T-cell (primary cell): ENCODE measurements around the gene UHMK1. TPM values are rescaled to one million over a fixed set of nuclear protein-coding genes. Genes with fewer than 3 reads are reported as not detected.

Experiments used
- ATAC-seq, 4 experiments: fragments of 200-7000 bp in 3 of 4; fragments of 150-1000 bp in 1 of 4; cut with Tn5 transposase; replicated peaks in 1 of 4; 1 replicate in 3 of 4; 2 replicates in 1 of 4; pipeline ENCODE4 v1.10.0; 2021; ENCODE audit warnings: moderate library complexity in 3 of 4, mild to moderate bottlenecking in 2 of 4, moderate number of reproducible peaks in 1 of 4
- CTCF ChIA-PET, 2 donors: fragments of 300-600 bp; sonication (Branson Sonifier 250); formaldehyde crosslinking; loops; one replicate each; lab custom pipeline; 2022; ENCODE audit warnings: antibody characterized with exemption in 2 of 2; lab: Charles Lee
- POLR2A ChIA-PET, 2 donors: fragments of 300-600 bp; sonication (Branson Sonifier 250); formaldehyde crosslinking; loops; one replicate each; lab custom pipeline; 2022; ENCODE audit warnings: antibody characterized with exemption in 2 of 2; lab: Charles Lee
- DNase-seq, 35 experiments: peaks; one replicate each; pipeline versions ENCODE4 v3.0.0 to v3.0.0-alpha.2; 2013 to 2023
- H3K27ac ChIP-seq: one replicate; pipeline ENCODE4 v1.5.1; 2013; ENCODE audit warnings: low read length
- H3K27me3 ChIP-seq, 2 experiments: replicated peaks in 1 of 2; 1 replicate in 1 of 2; 2 replicates in 1 of 2; pipeline versions ENCODE4 v1.6.1 to v1.7.0; 2013; ENCODE audit warnings: low read length in 1 of 2, mixed read lengths in 1 of 2; ENCODE audit not compliant: control insufficient read depth in 2 of 2, insufficient read depth in 2 of 2; ENCODE audit errors: extremely low read depth in 1 of 2
- H3K36me3 ChIP-seq, 2 donors: 1 replicate in 1 of 2; 2 replicates in 1 of 2; pipeline versions ENCODE4 v1.6.1 to v1.7.0; 2013; ENCODE audit warnings: low read length in 1 of 2; ENCODE audit not compliant: control insufficient read depth in 2 of 2, insufficient read depth in 1 of 2; ENCODE audit errors: extremely low read depth in 1 of 2
- H3K4me1 ChIP-seq, 2 experiments: 1 replicate in 1 of 2; 2 replicates in 1 of 2; pipeline versions ENCODE4 v1.6.1 to v1.7.0; 2013; ENCODE audit warnings: low read length in 2 of 2, mixed read lengths in 1 of 2; ENCODE audit not compliant: insufficient read depth in 2 of 2, control insufficient read depth in 1 of 2; ENCODE audit errors: extremely low read depth in 1 of 2
- H3K4me3 ChIP-seq, 2 donors: 1 replicate in 1 of 2; 2 replicates in 1 of 2; pipeline versions ENCODE4 v1.5.1 to v1.7.0; 2013; ENCODE audit warnings: mild to moderate bottlenecking in 2 of 2, low read length in 1 of 2, moderate library complexity in 1 of 2; ENCODE audit not compliant: control insufficient read depth in 1 of 2; ENCODE audit errors: extremely low read depth in 1 of 2
- H3K9me3 ChIP-seq: 2 replicates; pipeline ENCODE4 v1.7.0; 2013
- H3K27ac Mint-ChIP-seq, 2 donors: one replicate each; pipeline ENCODE4 v1.8.0; 2020 to 2021; ENCODE audit warnings: mild to moderate bottlenecking in 2 of 2, mixed read lengths in 2 of 2
- H3K27me3 Mint-ChIP-seq, 2 donors: one replicate each; pipeline ENCODE4 v1.8.0; 2021 to 2022; ENCODE audit warnings: mixed read lengths in 2 of 2
- H3K36me3 Mint-ChIP-seq: one replicate; pipeline ENCODE4 v1.8.0; 2021; ENCODE audit warnings: mixed read lengths
- H3K4me1 Mint-ChIP-seq, 3 donors: one replicate each; pipeline ENCODE4 v1.8.0; 2020 to 2022; ENCODE audit warnings: mixed read lengths in 3 of 3, mild to moderate bottlenecking in 1 of 3
- H3K4me3 Mint-ChIP-seq, 3 donors: one replicate each; pipeline ENCODE4 v1.8.0; 2020 to 2022; ENCODE audit warnings: mild to moderate bottlenecking in 3 of 3, mixed read lengths in 3 of 3, moderate library complexity in 3 of 3
- H3K9me3 Mint-ChIP-seq, 3 donors: one replicate each; pipeline ENCODE4 v1.8.0; 2020 to 2022; ENCODE audit warnings: mixed read lengths in 3 of 3
- WGBS: methylation state at CpG from one replicate; pipeline ENCODE4 v1.1.5; 2013; ENCODE audit warnings: missing lambda C conversion rate; ENCODE audit not compliant: insufficient coverage; 5-methylcytosine and 5-hydroxymethylcytosine counted together
- total RNA-seq, 35 experiments: library from RNA in 6 of 35; stranded (reverse) in 6 of 35; fragments of 120-200 nt in 1 of 35; gene quantifications; one replicate each; pipeline versions ENCODE4 v1.2.1 to v1.2.4 and lab custom pipeline; 2013 to 2026

The UHMK1 gene
- total RNA-seq, 5 donors from 2014 or later (not counting 1 experiment from before 2014, with no cell fraction given) = 55.8 to 65.8 (median 60.0) TPM

DNA sequence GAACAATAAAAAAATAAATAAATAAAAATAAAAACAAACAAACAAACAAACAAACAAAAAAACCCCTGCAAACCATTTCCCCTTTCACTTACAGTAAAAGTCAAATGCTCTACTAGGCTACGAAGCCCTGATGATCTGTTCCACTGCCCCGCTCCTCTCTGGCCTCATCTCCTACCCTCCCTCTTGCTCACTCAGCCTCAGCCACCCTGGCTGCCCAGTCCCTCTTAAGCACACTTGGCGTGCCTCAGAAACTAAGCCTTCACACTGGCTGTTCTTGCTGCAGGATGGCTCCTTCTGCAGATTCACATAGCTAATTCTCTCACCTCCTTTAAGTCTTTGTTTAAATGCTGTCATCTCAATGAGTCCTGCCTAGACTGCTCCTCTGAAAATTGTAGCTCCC, 30.8 kb upstream of the UHMK1 start:
- Mint-ChIP-seq H3K36me3 (no peaks in the 10 kb centered on the region), H3K27me3 (peaks cover 15 to 17% of the 10 kb centered on the region in 2 donors), H3K4me1 (no peaks in the 10 kb centered on the region), H3K27ac (no peak overlapping the region), H3K4me3 (no peak overlapping the region), H3K9me3 (peaks cover 0 to 2% (median 0%) of the 10 kb centered on the region in 3 donors)
- no peaks in the 10 kb centered on the region for H3K4me1 ChIP-seq
- H3K9me3 ChIP-seq = no peaks in the 10 kb centered on the region
- ChIA-PET CTCF (no interaction called here), POLR2A (interaction anchor here in 1 of 2 donors (0.7 kb wide), 1 partner anchor 86 kb away, joined by 3 read pairs; no protein-coding TSS in a partner anchor)
- 92% methylated on average over 3 of the region's 3 CpGs for WGBS
- H3K27me3 ChIP-seq = peaks cover 0 to 6% of the 10 kb centered on the region in 2 experiments
- ATAC-seq = no peak
- DNase-seq = no peak
- no peaks in the 10 kb centered on the region for H3K36me3 ChIP-seq
- no peak overlapping the region for H3K27ac ChIP-seq
- H3K4me3 ChIP-seq = no peak overlapping the region

DNA sequence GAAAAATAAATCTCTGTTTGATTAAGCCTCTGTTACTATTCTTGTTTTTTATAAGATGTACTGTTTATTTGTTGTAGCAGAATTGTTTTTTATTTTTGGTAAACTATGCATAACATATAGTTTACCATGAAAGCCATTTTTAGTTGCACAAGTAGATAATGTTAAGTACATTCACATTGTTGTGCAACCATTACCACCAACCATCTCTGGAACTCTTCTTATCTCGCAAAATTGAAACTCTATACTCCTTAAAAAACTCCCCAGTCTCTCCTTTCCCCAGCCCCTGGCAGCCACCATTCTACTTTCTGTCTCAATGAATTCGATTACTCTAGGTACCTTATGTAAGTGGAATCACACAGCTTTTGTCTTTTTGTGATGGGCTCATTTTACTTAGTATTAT, 27.4 kb upstream of the UHMK1 start:
- Histone ChIP-seq H3K27ac (no peak overlapping the region), H3K27me3 (peaks cover 0 to 5% of the 10 kb centered on the region in 2 experiments), H3K4me1 (no peaks in the 10 kb centered on the region), H3K4me3 (no peak overlapping the region), H3K9me3 (no peaks in the 10 kb centered on the region), H3K36me3 (no peaks in the 10 kb centered on the region)
- no CpG with 5 or more reads among the region's 2 CpGs for WGBS
- ATAC-seq = no peak
- Mint-ChIP-seq H3K27ac (no peak overlapping the region), H3K9me3 (peaks cover 0 to 2% (median 0%) of the 10 kb centered on the region in 3 donors), H3K4me3 (no peak overlapping the region), H3K36me3 (no peaks in the 10 kb centered on the region), H3K27me3 (peaks cover 16 to 18% of the 10 kb centered on the region in 2 donors), H3K4me1 (no peaks in the 10 kb centered on the region)
- ChIA-PET POLR2A (no interaction called here), CTCF (no interaction called here)
- DNase-seq = no peak

DNA sequence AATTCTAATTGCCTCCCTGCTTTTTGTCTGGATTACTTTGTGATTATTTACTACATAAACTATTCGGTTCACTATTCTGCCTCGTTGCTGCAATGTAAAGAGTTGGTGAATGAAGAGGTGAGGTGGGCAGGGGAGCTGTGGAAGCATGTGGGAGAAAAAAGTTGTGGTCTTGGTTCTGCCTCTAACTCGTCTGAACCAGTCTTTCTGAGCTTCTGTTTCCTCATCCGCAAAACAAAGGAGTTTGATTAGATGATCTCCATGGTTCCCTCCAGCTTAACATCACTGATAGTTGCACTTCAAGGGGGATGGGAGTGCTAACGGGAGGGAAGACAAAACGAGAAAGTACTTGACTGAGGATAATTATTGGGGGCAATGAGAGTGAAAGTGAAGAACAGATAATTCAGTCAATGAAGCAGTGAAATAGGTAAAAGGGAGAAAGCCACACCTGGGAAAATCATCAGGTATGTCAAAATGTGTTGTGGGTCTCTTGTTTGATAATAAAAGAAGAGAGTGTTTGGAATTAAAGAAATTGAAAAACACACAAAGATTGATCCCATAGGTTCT, 26.2 kb upstream of the UHMK1 start:
- no peak overlapping the region for H3K27ac ChIP-seq
- DNase-seq (no peak), ATAC-seq (no peak)
- peaks cover 0 to 6% of the 10 kb centered on the region in 2 experiments for H3K27me3 ChIP-seq
- ChIA-PET POLR2A (no interaction called here), CTCF (interaction anchor here (0.6 to 0.7 kb wide), 2 partner anchors 429 to 663 kb away, joined by 3 read pairs; no protein-coding TSS in a partner anchor)
- no peaks in the 10 kb centered on the region for H3K4me1 Mint-ChIP-seq
- H3K4me1 ChIP-seq = no peaks in the 10 kb centered on the region
- peaks cover 0 to 8% (median 5%) of the 10 kb centered on the region in 3 donors for H3K9me3 Mint-ChIP-seq
- no peaks in the 10 kb centered on the region for H3K36me3 ChIP-seq
- no peak overlapping the region for H3K27ac Mint-ChIP-seq
- no peak overlapping the region for H3K4me3 Mint-ChIP-seq
- H3K9me3 ChIP-seq = no peaks in the 10 kb centered on the region
- 40% methylated on average over 2 of the region's 6 CpGs for WGBS
- H3K27me3 Mint-ChIP-seq = peaks cover 16 to 18% of the 10 kb centered on the region in 2 donors
- no peak overlapping the region for H3K4me3 ChIP-seq
- H3K36me3 Mint-ChIP-seq = peaks cover 3% of the 10 kb centered on the region

DNA sequence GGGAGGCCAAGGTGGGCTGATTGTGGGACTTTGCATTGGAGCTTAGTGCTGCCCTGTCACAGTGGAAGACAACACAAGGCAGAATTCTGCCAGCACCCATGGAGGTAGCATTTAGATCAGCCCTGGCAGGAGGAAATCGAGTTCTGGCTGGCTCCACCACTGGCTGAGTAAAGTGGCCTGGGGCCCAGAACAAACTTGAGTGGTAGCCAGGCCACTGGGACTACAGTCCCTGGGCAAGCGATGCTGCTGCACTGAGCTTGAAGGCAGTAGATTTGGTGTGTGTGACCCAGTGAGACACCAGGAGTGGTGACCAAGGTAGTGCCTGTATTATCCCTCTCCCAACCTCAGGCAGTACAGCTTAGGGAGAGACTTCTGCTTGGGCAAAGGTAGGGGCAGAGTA, 22.5 kb upstream of the UHMK1 start:
- H3K9me3 Mint-ChIP-seq = peaks cover under 1 to 12% (median 4%) of the 10 kb centered on the region in 3 donors
- DNase-seq = no peak
- H3K4me1 Mint-ChIP-seq = no peaks in the 10 kb centered on the region
- ChIA-PET CTCF (no interaction called here), POLR2A (no interaction called here)
- H3K4me3 Mint-ChIP-seq = no peak overlapping the region
- Histone ChIP-seq H3K4me3 (no peak overlapping the region), H3K36me3 (no peaks in the 10 kb centered on the region), H3K9me3 (no peaks in the 10 kb centered on the region), H3K4me1 (no peaks in the 10 kb centered on the region), H3K27me3 (peaks cover 0 to 15% of the 10 kb centered on the region in 2 experiments), H3K27ac (no peak overlapping the region)
- no peak for ATAC-seq
- H3K27ac Mint-ChIP-seq = no peak overlapping the region
- peaks cover 3% of the 10 kb centered on the region for H3K36me3 Mint-ChIP-seq
- WGBS = 44% methylated on average over 1 of the region's 2 CpGs
- peaks cover 16 to 26% of the 10 kb centered on the region in 2 donors for H3K27me3 Mint-ChIP-seq

DNA sequence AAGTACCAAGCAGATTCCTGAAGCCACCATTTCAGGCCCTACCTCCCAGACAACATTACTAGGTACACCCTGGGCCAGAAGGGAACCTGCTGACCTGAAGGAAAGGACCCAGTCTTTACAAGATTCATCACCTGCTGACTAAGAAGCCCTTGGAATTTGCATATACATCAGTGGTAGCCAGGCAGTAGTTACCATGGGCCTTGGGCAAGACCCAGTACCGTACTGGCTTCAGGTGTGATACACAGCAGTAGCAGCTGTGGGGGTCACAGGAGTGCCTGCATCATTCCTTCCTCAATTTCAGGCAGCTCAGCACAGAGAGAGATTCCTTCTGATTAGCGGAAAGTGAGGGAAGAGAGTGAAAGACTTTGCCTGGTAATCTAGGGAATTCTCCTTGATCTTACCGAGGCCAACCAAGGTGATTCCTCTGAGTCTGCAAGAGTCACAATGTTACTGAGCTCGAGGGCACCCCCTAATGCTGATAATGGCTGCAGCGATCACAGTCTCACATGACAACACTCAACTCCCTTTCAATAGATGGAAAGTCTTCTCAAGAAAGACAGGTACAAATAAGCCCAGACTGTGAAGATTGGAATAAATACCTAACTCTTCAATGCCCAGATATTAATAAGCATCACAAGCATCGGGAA, 22.0 kb upstream of the UHMK1 start:
- Histone ChIP-seq H3K9me3 (no peaks in the 10 kb centered on the region), H3K4me3 (no peak overlapping the region), H3K4me1 (no peaks in the 10 kb centered on the region), H3K27me3 (peaks cover 0 to 15% of the 10 kb centered on the region in 2 experiments), H3K36me3 (no peaks in the 10 kb centered on the region), H3K27ac (no peak overlapping the region)
- H3K27me3 Mint-ChIP-seq = peaks cover 11 to 26% of the 10 kb centered on the region in 2 donors
- H3K4me3 Mint-ChIP-seq = no peak overlapping the region
- no peaks in the 10 kb centered on the region for H3K4me1 Mint-ChIP-seq
- ChIA-PET CTCF (no interaction called here), POLR2A (no interaction called here)
- WGBS = 60% methylated on average over 1 of the region's 6 CpGs
- ATAC-seq = no peak
- H3K27ac Mint-ChIP-seq = no peak overlapping the region
- H3K9me3 Mint-ChIP-seq = peaks cover 4 to 12% (median 4%) of the 10 kb centered on the region in 3 donors
- DNase-seq = no peak
- H3K36me3 Mint-ChIP-seq = peaks cover 3% of the 10 kb centered on the region

DNA sequence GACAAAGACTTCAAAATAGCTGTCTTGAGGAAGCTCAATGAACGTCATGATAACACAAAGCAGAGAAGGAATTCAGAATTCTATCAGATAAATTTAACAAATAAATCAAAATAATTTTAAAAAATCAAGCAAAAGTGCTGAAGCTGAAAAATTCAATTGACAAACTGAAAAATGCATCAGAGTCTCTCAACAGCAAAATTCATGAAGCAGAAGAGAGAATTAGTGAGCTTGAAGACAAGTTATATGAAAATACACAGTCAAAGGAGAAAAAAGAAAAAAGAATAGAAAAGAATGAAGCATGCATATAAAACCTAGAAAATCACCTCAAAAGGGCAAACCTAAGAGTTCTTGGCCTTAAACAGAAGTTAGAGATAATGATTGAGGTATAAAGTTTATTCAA, 21.0 kb upstream of the UHMK1 start:
- Mint-ChIP-seq H3K27ac (no peak overlapping the region), H3K36me3 (peaks cover 3% of the 10 kb centered on the region), H3K4me3 (no peak overlapping the region), H3K4me1 (no peaks in the 10 kb centered on the region), H3K27me3 (peaks cover 5 to 17% of the 10 kb centered on the region in 2 donors), H3K9me3 (peaks cover 4 to 12% (median 4%) of the 10 kb centered on the region in 3 donors)
- Histone ChIP-seq H3K4me1 (no peaks in the 10 kb centered on the region), H3K9me3 (no peaks in the 10 kb centered on the region), H3K4me3 (no peak overlapping the region), H3K36me3 (no peaks in the 10 kb centered on the region), H3K27me3 (peaks cover 0 to 15% of the 10 kb centered on the region in 2 experiments), H3K27ac (no peak overlapping the region)
- CTCF ChIA-PET = interaction anchor here in 1 of 2 donors (0.6 kb wide), 1 partner anchor 154 kb away, joined by 3 read pairs; no protein-coding TSS in a partner anchor
- DNase-seq (no peak), ATAC-seq (no peak)
- POLR2A ChIA-PET = no interaction called here
- no CpG with 5 or more reads among the region's 1 CpG for WGBS
